Astrocyte (in vitro differentiated cells and primary cell): ENCODE measurements around the gene GCK.

Experiments used
- CTCF ChIP-seq: IDR thresholded peaks from 2 replicates; pipeline ENCODE4 v1.5.1; 2011; ENCODE audit warnings: low read depth, mild to moderate bottlenecking, inconsistent platforms, low read length, moderate library complexity; ENCODE audit not compliant: insufficient read depth
- EZH2 ChIP-seq: IDR thresholded peaks from 2 replicates; pipeline ENCODE4 v1.6.1; 2012; ENCODE audit warnings: mild to moderate bottlenecking, low read length, inconsistent platforms; ENCODE audit not compliant: insufficient read depth

GRCh38 chr7:44191171-44191570 is 1.9 kb upstream of the GCK start:
- TF ChIP-seq CTCF (no peak), EZH2 (no peak)
